ENCODE data around the gene CDHR3. TPM values are rescaled to one million over a fixed set of nuclear protein-coding genes. Genes with fewer than 3 reads are reported as not detected.

Gene CDHR3
- total RNA-seq, 1 donor from 2014 or later: 1.4 TPM

GRCh38 chr7:106082087-106082854, 119.2 kb downstream of the CDHR3 start:
- DNase-seq: no peak
- intact Hi-C loops (cut with DNase I): no loop called here

More at GRCh38 chr7:106082087-106082854, 119.2 kb downstream of the CDHR3 start:
- Histone ChIP-seq H3K27ac (no peak overlapping the region), H3K4me1 (no peaks in the 10 kb centered on the region), H3K36me3 (no peaks in the 10 kb centered on the region), H3K27me3 (no peaks in the 10 kb centered on the region), H3K4me3 (no peak overlapping the region), H3K9me3 (no peaks in the 10 kb centered on the region)
- peak; percentile 59 for ATAC-seq
- TF ChIP-seq CTCF (IDR thresholded peaks at IDR 0.05): no peak

Other genes with a start within 250 kb of the CDHR3 start
- gene ATXN7L1, start 86.7 kb upstream of the CDHR3 start, total RNA-seq: 12.9 TPM
- gene SYPL1, start 149.0 kb downstream of the CDHR3 start, total RNA-seq: 92.4 TPM